Esophagus muscularis mucosa (tissue), 4 donors: Measurements from ENCODE around the gene ADAMTSL4.

ENCODE experiments used
- EP300 ChIP-seq: sonication (generic); formaldehyde crosslinking; IDR thresholded peaks from one replicate; pipeline ENCODE4 v1.6.1; 2017; ENCODE audit warnings: antibody characterized with exemption
- POLR2A ChIP-seq: fragments of 450-650 bp; IDR thresholded peaks from one replicate; pipeline ENCODE4 v1.6.1; 2017; ENCODE audit warnings: antibody characterized with exemption, moderate library complexity, mild to moderate bottlenecking, low read depth
- POLR2AphosphoS5 ChIP-seq, 2 donors: sonication (generic); formaldehyde crosslinking; IDR thresholded peaks; one replicate each; pipeline ENCODE4 v1.6.1; 2017; ENCODE audit warnings: antibody characterized with exemption in 2 of 2
- TF ChIP-seq, protein P1 (sequence below), 3 experiments: fragments of 200-600 bp in 2 of 3; fragments of 450-650 bp in 1 of 3; sonication (generic) in 2 of 3; IDR thresholded peaks; one replicate each; pipeline ENCODE4 v1.5.1; 2017 to 2019; ENCODE audit warnings: antibody characterized with exemption in 3 of 3, mild to moderate bottlenecking in 2 of 3, moderate library complexity in 1 of 3

DNA sequence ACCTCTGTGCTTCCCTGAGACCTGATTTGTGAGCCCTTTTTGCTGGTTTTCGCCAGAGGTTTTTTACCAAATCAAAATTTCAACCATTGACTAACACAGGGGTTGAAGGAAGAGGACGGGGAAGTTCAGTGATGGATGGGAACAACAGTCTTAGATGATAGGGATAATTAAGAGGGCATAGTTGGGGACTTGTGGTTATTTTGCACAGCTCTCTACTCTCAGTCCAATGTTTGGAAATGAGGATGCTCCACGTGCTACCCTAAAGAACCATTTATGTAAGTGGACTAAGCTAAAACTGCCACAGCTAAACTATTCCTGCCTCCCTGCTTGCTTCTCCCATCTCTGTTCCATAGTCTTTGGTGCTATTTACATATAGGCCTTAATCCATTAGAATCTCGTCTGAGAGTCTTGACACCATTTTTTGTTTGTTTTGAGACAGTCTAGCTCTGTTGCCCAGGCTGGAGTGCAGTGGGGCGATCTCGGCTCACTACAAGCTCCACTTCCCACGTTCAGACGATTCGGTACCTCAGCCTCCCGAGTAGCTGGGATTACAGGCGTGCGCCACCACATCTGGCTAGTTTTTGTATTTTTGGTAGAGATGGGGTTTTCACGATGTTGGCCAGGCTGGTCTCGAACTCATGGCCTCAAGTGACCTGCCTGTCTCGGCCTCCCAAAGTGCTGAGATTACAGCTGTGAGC is 30.9 kb downstream of the ADAMTSL4 start:
- TF ChIP-seq, protein P1, sequence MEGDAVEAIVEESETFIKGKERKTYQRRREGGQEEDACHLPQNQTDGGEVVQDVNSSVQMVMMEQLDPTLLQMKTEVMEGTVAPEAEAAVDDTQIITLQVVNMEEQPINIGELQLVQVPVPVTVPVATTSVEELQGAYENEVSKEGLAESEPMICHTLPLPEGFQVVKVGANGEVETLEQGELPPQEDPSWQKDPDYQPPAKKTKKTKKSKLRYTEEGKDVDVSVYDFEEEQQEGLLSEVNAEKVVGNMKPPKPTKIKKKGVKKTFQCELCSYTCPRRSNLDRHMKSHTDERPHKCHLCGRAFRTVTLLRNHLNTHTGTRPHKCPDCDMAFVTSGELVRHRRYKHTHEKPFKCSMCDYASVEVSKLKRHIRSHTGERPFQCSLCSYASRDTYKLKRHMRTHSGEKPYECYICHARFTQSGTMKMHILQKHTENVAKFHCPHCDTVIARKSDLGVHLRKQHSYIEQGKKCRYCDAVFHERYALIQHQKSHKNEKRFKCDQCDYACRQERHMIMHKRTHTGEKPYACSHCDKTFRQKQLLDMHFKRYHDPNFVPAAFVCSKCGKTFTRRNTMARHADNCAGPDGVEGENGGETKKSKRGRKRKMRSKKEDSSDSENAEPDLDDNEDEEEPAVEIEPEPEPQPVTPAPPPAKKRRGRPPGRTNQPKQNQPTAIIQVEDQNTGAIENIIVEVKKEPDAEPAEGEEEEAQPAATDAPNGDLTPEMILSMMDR (IDR thresholded peaks at IDR 0.05) = no peak
- TF ChIP-seq POLR2A (no peak), POLR2AphosphoS5 (IDR thresholded peaks at IDR 0.05) (no peak), EP300 (no peak)
